GM12878 (cell line): ENCODE measurements around the gene GTF2H1.

Experiments used
- CEBPB ChIP-seq, 2 experiments: fragments of 150-350 bp in 1 of 2; IDR thresholded peaks; 2 replicates each; pipeline ENCODE4 v1.6.1; 2012 to 2014; ENCODE audit warnings: low read depth in 2 of 2, low read length in 2 of 2, borderline replicate concordance in 1 of 2, inconsistent platforms in 1 of 2
- CTCF ChIP-seq, 3 experiments: IDR thresholded peaks in 2 of 3; conservative IDR thresholded peaks in 1 of 3; 2 replicates each; pipeline ENCODE4 v1.5.1; 2011; ENCODE audit warnings: low read depth in 3 of 3, low read length in 3 of 3, mild to moderate bottlenecking in 3 of 3, control low read depth in 2 of 3, moderate library complexity in 2 of 3, inconsistent platforms in 1 of 3, mixed read lengths in 1 of 3; ENCODE audit not compliant: control insufficient read depth in 2 of 3, insufficient read depth in 1 of 3; ENCODE audit errors: extremely low read depth in 1 of 3
- GABPA ChIP-seq: IDR thresholded peaks from 2 replicates; pipeline ENCODE4 v1.6.1; 2014; ENCODE audit warnings: antibody characterized with exemption, low read depth, mild to moderate bottlenecking, inconsistent platforms
- HDAC6 ChIP-seq: fragments of 200-600 bp; sonication (generic); IDR thresholded peaks from one replicate; pipeline ENCODE4 v1.8.0; 2017; ENCODE audit warnings: antibody characterized with exemption; ENCODE audit not compliant: unreplicated experiment
- JUNB ChIP-seq: IDR thresholded peaks from 2 replicates; pipeline ENCODE4 v1.6.1; 2016; ENCODE audit warnings: antibody characterized with exemption, mild to moderate bottlenecking
- MYC ChIP-seq: IDR thresholded peaks from 2 replicates; pipeline ENCODE4 v1.6.1; 2011; ENCODE audit warnings: mild to moderate bottlenecking, low read length, moderate library complexity, inconsistent platforms; ENCODE audit not compliant: insufficient read depth, insufficient replicate concordance, insufficient read length, severe bottlenecking
- POLR2A ChIP-seq: IDR thresholded peaks from 2 replicates; pipeline ENCODE4 v1.6.1; 2011; ENCODE audit warnings: low read depth, mild to moderate bottlenecking, low read length
- SREBF2 ChIP-seq: IDR thresholded peaks from 2 replicates; pipeline ENCODE4 v1.6.1; 2012; ENCODE audit warnings: mild to moderate bottlenecking, low read length
- TCF3 ChIP-seq: IDR thresholded peaks from 2 replicates; pipeline ENCODE4 v1.6.1; 2012; ENCODE audit warnings: low read depth, mild to moderate bottlenecking, low read length, borderline replicate concordance; ENCODE audit not compliant: insufficient read depth

DNA sequence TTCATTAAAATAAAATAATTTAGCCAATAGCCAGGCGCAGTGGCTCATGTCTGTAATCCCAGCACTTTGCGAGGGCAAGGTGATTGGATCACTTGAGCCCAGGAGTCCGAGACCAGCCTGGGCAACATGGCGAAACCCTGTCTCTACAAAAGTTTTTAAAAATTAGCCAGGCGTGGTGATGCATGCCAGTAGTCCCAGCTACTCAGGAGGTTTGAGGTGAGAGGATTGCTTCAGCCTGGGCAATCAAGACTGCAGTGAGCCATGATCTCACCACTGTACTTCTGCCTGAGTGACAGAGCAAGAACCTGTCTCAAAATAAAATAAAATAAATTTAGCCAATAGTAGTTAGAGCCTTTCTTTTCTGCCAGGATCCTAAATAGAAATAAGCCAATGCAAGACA is 12.7 kb upstream of the GTF2H1 start:
- TF ChIP-seq HDAC6, result no peak
- no peak for TF ChIP-seq SREBF2
- no peak for TF ChIP-seq CTCF (IDR thresholded peaks at IDR 0.05 in 2 of 3, conservative IDR thresholded peaks at IDR 0.05 in 1 of 3; ENCODE audit: control insufficient read depth in 2 of 3, extremely low read depth in 1 of 3, insufficient read depth in 1 of 3, low read depth in 3 of 3, low read length in 3 of 3)
- TF ChIP-seq POLR2A, result no peak
- TF ChIP-seq MYC, result no peak
- no peak for TF ChIP-seq JUNB
- TF ChIP-seq CEBPB (IDR thresholded peaks at IDR 0.05; ENCODE audit: borderline replicate concordance in 1 of 2, low read depth in 2 of 2, low read length in 2 of 2), result no peak
- no peak for TF ChIP-seq GABPA
- no peak for TF ChIP-seq TCF3
